Neural progenitor cell (in vitro differentiated cells): ENCODE data around the gene CHMP1B.

Experiments
- EZH2phosphoT487 ChIP-seq: fragments of 200-600 bp; sonication (generic); IDR thresholded peaks from 2 replicates; pipeline ENCODE4 v1.6.1; 2017; ENCODE audit warnings: antibody characterized with exemption
- TF ChIP-seq, protein P1 (sequence below): fragments of 200-600 bp; sonication (generic); IDR thresholded peaks from 2 replicates; pipeline ENCODE4 v1.5.1; 2017; ENCODE audit warnings: antibody characterized with exemption, mild to moderate bottlenecking

- TF ChIP-seq, protein P1, sequence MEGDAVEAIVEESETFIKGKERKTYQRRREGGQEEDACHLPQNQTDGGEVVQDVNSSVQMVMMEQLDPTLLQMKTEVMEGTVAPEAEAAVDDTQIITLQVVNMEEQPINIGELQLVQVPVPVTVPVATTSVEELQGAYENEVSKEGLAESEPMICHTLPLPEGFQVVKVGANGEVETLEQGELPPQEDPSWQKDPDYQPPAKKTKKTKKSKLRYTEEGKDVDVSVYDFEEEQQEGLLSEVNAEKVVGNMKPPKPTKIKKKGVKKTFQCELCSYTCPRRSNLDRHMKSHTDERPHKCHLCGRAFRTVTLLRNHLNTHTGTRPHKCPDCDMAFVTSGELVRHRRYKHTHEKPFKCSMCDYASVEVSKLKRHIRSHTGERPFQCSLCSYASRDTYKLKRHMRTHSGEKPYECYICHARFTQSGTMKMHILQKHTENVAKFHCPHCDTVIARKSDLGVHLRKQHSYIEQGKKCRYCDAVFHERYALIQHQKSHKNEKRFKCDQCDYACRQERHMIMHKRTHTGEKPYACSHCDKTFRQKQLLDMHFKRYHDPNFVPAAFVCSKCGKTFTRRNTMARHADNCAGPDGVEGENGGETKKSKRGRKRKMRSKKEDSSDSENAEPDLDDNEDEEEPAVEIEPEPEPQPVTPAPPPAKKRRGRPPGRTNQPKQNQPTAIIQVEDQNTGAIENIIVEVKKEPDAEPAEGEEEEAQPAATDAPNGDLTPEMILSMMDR = no peak
- TF ChIP-seq EZH2phosphoT487 = no peak
Measured at GRCh38 chr18:11866764-11867163, 15.6 kb downstream of the CHMP1B start.
